ENCODE results near the gene PLXNA2.
A peak's percentile ranks its signal among the peaks of the same experiment; 100 is the strongest.

DNA sequence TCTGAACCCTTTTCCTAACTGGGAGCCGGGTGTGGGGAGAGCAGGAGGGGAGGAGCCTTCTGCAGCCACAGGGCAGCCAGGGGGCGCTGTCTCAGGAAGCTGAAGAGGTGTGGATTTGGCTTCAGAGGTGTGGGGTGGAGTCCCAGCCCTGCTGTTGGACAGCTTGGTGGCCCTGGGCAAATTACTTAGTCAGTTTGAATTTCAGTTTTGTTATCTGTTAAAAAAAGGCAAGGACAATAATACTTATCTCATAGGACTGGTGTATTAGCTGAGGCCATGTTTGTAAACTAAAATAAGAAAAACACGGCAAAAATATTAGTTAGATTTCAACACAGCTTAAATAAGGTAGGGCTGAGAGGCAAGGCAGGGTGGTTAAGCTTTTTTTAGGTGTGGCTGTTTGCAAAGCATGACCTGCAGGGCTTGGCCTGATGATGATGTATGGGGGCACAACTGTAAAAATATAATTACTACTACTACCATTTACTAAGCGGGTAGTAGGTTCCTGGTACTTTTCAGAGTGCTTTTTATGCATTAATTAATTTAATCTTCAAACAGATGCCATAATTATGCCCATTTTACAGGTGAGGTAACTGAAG lies 111.8 kb downstream of the PLXNA2 start:
- TF ChIP-seq, protein P1, sequence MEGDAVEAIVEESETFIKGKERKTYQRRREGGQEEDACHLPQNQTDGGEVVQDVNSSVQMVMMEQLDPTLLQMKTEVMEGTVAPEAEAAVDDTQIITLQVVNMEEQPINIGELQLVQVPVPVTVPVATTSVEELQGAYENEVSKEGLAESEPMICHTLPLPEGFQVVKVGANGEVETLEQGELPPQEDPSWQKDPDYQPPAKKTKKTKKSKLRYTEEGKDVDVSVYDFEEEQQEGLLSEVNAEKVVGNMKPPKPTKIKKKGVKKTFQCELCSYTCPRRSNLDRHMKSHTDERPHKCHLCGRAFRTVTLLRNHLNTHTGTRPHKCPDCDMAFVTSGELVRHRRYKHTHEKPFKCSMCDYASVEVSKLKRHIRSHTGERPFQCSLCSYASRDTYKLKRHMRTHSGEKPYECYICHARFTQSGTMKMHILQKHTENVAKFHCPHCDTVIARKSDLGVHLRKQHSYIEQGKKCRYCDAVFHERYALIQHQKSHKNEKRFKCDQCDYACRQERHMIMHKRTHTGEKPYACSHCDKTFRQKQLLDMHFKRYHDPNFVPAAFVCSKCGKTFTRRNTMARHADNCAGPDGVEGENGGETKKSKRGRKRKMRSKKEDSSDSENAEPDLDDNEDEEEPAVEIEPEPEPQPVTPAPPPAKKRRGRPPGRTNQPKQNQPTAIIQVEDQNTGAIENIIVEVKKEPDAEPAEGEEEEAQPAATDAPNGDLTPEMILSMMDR (IDR thresholded peaks at IDR 0.05): peak; percentile 53 to 96 (median 87)
- no peak for TF ChIP-seq POLR2A (IDR thresholded peaks at IDR 0.05)

Measured in esophagus squamous epithelium (tissue), 4 donors.